Measurements from ENCODE around the gene CSTPP1.

GRCh38 chr11:46972821-46973220 is 36.3 kb downstream of the CSTPP1 start:
- TF ChIP-seq SNAI2 (CRISPR knock-in tag; IDR thresholded peaks at IDR 0.05) = no peak
- TF ChIP-seq PATZ1 (CRISPR knock-in tag; IDR thresholded peaks at IDR 0.05; ENCODE audit: borderline replicate concordance) = no peak
- no peak for TF ChIP-seq ARNTL (CRISPR knock-in tag; IDR thresholded peaks at IDR 0.05; ENCODE audit: borderline replicate concordance, low read depth)
- TF ChIP-seq RARB (CRISPR knock-in tag; IDR thresholded peaks at IDR 0.05) = no peak
- no peak for TF ChIP-seq BACH2 (CRISPR knock-in tag; IDR thresholded peaks at IDR 0.05; ENCODE audit: borderline replicate concordance)
- no peak for TF ChIP-seq ZFP30 (CRISPR knock-in tag; IDR thresholded peaks at IDR 0.05)
- TF ChIP-seq, protein P1, sequence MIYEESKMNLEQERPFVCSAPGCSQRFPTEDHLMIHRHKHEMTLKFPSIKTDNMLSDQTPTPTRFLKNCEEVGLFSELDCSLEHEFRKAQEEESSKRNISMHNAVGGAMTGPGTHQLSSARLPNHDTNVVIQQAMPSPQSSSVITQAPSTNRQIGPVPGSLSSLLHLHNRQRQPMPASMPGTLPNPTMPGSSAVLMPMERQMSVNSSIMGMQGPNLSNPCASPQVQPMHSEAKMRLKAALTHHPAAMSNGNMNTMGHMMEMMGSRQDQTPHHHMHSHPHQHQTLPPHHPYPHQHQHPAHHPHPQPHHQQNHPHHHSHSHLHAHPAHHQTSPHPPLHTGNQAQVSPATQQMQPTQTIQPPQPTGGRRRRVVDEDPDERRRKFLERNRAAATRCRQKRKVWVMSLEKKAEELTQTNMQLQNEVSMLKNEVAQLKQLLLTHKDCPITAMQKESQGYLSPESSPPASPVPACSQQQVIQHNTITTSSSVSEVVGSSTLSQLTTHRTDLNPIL (CRISPR knock-in tag; IDR thresholded peaks at IDR 0.05; ENCODE audit: low read depth) = no peak
- TF ChIP-seq TOX (CRISPR knock-in tag; IDR thresholded peaks at IDR 0.05; ENCODE audit: borderline replicate concordance) = no peak
- no peak for TF ChIP-seq ZC3H10 (CRISPR knock-in tag; IDR thresholded peaks at IDR 0.05)
